Daoy (cell line): Measurements from ENCODE around the gene MBD5. TPM values are rescaled to one million over a fixed set of nuclear protein-coding genes. Genes with fewer than 3 reads are reported as not detected.

Experiments used
- DNase-seq: peaks from one replicate; pipeline ENCODE4 v3.0.0-alpha.2; 2015; ENCODE audit warnings: low read depth
- total RNA-seq: library from RNA; depleted of rRNA; stranded (reverse); fragments of >200 nt; shearing (Covaris generic); gene quantifications from 2 replicates; pipeline ENCODE4 v1.2.3, GENCODE V29; 2014; rRNA removed

The MBD5 gene
- total RNA-seq, 1 experiment from 2014 or later: 5.1 TPM

- no peak for DNase-seq
These were observed 524.7 kb downstream of the MBD5 start for GRCh38 chr2:148545390-148546256.

DNA sequence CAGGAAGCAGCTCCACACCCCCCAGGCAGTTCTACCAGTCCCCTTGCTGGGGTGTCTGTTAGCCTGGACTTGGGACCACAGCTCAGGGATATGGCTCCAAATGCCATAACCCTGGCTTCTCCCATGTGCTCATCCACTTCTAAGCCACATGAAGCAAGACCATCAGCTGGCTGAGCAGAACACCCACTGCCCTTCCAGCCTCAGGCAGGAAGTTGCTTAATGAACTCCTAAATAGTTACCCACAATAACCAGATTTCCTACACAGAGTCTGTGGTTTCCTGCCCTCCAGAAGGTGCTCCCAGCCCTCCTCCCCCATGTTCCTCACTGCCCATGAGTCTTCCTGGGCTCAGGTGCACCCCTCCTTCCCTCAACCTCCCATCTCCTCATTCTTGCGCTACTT lies 525.4 kb downstream of the MBD5 start:
- peak; percentile 17 for DNase-seq

DNA sequence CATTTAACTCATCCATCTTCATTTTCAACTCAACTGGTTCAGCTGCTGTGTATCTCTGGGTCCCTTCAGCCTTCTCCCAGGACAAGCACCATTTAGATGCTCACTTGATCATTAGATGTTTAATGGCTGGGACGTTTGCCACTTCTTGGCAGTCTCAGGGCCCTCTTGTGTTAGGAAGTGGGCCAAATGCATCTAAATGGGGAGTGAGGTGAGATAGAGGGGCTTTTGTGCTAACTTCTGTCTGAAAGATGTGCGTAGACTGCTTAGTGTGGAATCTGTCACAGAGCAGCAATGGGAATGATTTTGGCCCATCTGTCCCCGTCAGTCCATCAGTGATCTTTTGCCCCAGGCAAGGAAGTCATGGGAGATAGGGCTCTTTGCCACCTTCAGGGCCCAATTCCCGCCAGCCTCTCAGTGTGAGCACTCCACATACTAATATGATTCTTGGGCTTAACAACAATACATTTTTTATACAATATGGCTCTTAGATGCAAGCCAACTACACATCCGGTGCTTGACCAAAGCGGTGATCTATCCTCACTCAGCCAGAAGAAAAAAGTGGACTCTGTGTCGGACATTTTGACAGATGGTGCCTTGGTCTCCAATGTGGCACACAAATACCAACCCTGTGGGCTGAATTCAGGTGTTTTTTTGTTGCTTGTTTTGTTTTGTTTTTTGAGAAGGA lies 528.0 kb downstream of the MBD5 start:
- no peak for DNase-seq

- peak; percentile 52 for DNase-seq
These were observed 531.9 kb downstream of the MBD5 start for GRCh38 chr2:148552675-148553331.

DNA sequence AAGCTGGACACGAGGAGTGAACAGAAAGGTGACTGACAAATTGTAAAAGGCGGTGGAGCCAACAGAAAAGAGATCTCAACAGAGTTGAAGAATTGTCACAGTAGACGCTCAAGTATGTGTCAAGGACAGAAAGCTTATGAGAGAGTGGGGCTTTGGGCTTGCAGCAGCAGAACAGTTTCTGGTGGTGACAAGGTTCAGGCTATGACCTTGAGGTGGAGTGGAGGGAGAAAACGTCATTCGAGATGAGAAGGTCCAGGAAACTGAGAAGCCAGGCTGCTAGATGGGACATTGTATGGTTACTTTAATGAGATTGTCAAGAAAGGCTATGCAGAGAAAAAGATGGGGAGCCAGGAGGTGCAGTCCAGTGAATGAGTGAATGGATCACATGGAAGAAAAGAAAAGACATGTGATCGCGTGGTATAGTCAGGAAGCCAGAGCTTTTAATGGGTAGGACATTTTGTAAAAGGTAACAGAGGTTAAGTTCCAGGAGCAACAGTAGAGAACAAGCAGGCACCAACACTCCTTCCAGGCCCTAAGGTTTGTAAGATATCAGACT lies 532.5 kb downstream of the MBD5 start:
- no peak for DNase-seq

- peak; percentile 18 for DNase-seq
These were observed 533.8 kb downstream of the MBD5 start for GRCh38 chr2:148554459-148555247.

- DNase-seq: no peak
These were observed 534.9 kb downstream of the MBD5 start for GRCh38 chr2:148555622-148556294.

DNA sequence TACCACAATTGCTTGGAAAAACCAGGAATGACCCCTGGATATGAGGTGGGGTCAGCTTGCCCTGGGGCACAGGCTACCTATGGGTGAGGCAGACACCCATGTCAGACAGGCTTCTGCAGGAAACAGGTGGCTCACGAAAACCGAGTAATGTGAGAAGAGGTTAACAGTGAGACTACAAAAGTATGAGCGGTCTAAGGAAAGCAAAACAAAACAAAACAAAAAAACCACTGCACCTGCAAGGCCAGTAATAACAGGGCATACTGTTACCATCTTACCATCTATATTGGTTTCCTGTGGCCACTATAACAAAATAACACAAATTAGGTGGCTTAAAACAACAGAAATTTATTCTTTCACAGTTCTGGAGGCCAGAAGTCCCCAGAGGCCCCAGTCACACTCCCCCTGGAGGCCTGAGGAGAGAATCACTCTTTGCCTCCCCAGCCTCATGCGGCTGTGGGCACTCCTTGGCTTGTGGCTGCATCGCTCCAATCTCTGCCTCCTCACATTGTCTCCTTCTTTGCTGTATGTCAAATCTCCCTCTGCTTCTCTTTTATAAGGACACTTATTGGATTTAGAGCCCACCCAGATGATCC lies 537.0 kb downstream of the MBD5 start:
- DNase-seq: no peak

- DNase-seq: no peak
These were observed 539.6 kb downstream of the MBD5 start for GRCh38 chr2:148560496-148560895.

GRCh38 chr2:148561389-148561788 lies 540.5 kb downstream of the MBD5 start:
- no peak for DNase-seq

- no peak for DNase-seq
These were observed 544.5 kb downstream of the MBD5 start for GRCh38 chr2:148565272-148565894.

Other genes starting within 250 kb of the MBD5 start
- 9.6 and 9.9 TPM in 2 replicates for gene ACVR2A, start 176.1 kb upstream of the MBD5 start, total RNA-seq
- 44.6 and 104 TPM in 2 replicates for gene ORC4, start 354 bp upstream of the MBD5 start, total RNA-seq